Measurements from ENCODE around the gene C2CD5. TPM values are rescaled to one million over a fixed set of nuclear protein-coding genes. Genes with fewer than 3 reads are reported as not detected.
"Not testable (repeated sequence)": the region's sequence is repeated elsewhere in the genome, so short reads cannot be mapped to it uniquely, and the experiment has no call there.

The C2CD5 gene
- total RNA-seq, 4 donors from 2014 or later, result 12.2 to 28.8 (median 24.5) TPM

- no peak for DNase-seq
- H3K27ac ChIP-seq, result no peak overlapping the region
- H3K4me1 ChIP-seq, result peaks cover 0 to 7% (median 4%) of the 10 kb centered on the region in 3 donors
- no peaks in the 10 kb centered on the region for H3K9me3 ChIP-seq
- no peak for TF ChIP-seq POLR2A (IDR thresholded peaks at IDR 0.05)
- no peak for TF ChIP-seq CTCF (IDR thresholded peaks at IDR 0.05)
- intact Hi-C loops (cut with DNase I), result loop anchor here (10.0 kb wide), 2 partner anchors 112 to 362 kb away; partner anchors contain the start of gene ST8SIA1
- no peaks in the 10 kb centered on the region for H3K27me3 ChIP-seq
- no peak overlapping the region for H3K4me3 ChIP-seq
- H3K36me3 ChIP-seq, result peaks cover 0 to 17% (median 0%) of the 10 kb centered on the region in 3 donors
- WGBS, 2 donors, result 29 to 40% methylated on average over 4 of the region's 4 CpGs
These were observed 97.1 kb downstream of the C2CD5 start for GRCh38 chr12:22447223-22447622.

DNA sequence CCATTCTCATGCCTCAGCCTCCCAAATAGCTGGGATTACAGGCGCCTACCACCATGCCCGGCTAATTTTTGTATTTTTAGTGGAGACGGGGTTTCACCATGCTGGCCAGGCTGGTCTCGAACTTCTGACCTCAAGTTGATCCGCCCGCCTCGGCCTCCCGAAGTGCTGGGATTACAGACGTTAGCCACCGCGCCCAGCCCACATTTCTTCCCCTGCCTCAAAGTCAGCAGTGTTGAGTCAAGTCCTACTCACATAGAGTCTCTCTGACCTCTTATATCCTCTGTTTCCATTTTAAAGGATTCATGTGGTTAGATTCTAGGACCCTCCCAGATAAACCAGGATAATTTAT lies 100.1 kb downstream of the C2CD5 start:
- H3K27me3 ChIP-seq, H3K9me3 ChIP-seq, H3K27ac ChIP-seq, H3K36me3 ChIP-seq, H3K4me3 ChIP-seq, H3K4me1 ChIP-seq, DNase-seq: not testable (repeated sequence)
- 76 to 82% methylated on average over 11 of the region's 11 CpGs for WGBS, 2 donors
- intact Hi-C loops (cut with DNase I), result loop anchor here (10.0 kb wide), 2 partner anchors 109 to 359 kb away; partner anchors contain the start of gene ST8SIA1

- Histone ChIP-seq H3K4me1 (peaks cover 0 to 7% (median 4%) of the 10 kb centered on the region in 3 donors), H3K27ac (no peak overlapping the region), H3K27me3 (no peaks in the 10 kb centered on the region), H3K9me3 (no peaks in the 10 kb centered on the region), H3K4me3 (no peak overlapping the region), H3K36me3 (no peaks in the 10 kb centered on the region)
- intact Hi-C loops (cut with DNase I), result loop anchor here (10.0 kb wide), 2 partner anchors 109 to 359 kb away; partner anchors contain the start of gene ST8SIA1
- peak; percentile 2 for DNase-seq
- peak in 5 of 6 experiments; percentile 67 to 84 (median 74) for TF ChIP-seq CTCF (IDR thresholded peaks at IDR 0.05)
- no peak for TF ChIP-seq POLR2A (IDR thresholded peaks at IDR 0.05)
- 29 to 34% methylated on average over 16 to 17 of the region's 17 CpGs for WGBS, 2 donors
These were observed 100.7 kb downstream of the C2CD5 start for GRCh38 chr12:22443379-22444316.

DNA sequence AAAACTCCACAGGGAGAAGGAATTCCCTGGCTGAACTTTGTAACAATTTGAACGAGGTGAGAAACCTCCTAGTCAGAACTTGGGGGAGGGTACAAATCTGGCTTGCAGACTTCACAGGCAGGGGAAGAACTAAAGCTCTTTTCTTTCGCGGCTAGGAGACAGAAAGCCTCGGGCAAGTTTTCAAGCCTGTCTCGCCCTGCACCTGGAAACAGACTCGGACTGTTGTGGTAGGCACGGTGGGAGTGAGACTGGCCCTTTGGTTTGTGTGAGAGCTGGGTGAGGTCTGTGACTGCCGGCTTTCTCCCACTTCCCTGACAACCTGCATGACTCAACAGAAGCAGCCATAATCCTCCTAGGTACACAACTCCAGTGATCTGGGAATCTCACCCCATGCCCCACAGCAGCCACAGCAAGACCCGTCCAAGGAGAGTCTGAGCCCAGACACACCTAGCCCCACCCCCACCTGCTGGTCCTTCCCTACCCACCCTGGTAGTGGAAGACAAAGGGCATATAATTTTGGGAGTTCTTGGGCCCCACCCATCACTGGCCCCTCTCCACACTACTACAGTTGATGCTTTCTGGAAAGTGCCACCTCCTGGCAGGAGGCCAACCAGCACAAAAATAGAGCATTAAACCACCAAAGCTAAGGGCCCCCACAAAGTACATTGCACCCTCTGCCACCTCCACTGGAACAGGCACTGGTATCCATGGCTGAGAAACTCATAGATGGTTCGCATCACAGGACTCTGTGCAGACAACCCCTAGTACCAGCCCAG lies 107.1 kb downstream of the C2CD5 start:
- intact Hi-C loops (cut with DNase I), result no loop called here
- DNase-seq, result no peak
- WGBS, 2 donors, result 51 to 74% methylated on average over 5 to 8 of the region's 10 CpGs
- Histone ChIP-seq H3K27ac (peak overlapping the region; percentile 50 to 59 (median 58)), H3K4me3 (peak overlapping the region in 2 of 4 donors; percentile 13 to 36), H3K9me3 (no peaks in the 10 kb centered on the region), H3K4me1 (peaks cover 0 to 14% (median 6%) of the 10 kb centered on the region in 3 donors), H3K36me3 (no peaks in the 10 kb centered on the region), H3K27me3 (no peaks in the 10 kb centered on the region)
- TF ChIP-seq POLR2A (IDR thresholded peaks at IDR 0.05), result no peak
- TF ChIP-seq CTCF (IDR thresholded peaks at IDR 0.05), result no peak

DNA sequence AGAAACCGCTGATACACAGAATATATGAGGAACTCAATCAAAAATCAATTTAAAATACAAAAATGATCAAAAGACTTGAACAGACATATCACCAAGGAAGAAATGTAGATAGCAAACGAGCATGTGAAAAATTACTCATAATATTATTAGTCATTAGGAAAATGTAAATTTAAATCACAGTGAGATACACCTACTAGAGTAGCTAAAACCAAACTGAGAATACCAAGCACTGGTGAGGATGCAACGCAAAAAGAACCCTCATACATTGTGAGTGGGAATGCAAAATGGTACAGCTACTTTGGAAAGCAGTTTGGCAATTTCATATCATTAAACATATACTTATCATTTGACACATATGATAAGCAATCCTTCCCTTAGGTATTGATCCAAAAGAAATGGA lies 108.8 kb downstream of the C2CD5 start:
- Histone ChIP-seq H3K4me1 (peaks cover 0 to 14% (median 6%) of the 10 kb centered on the region in 3 donors), H3K27ac (no peak overlapping the region), H3K4me3 (no peak overlapping the region), H3K27me3 (no peaks in the 10 kb centered on the region), H3K36me3 (no peaks in the 10 kb centered on the region), H3K9me3 (no peaks in the 10 kb centered on the region)
- intact Hi-C loops (cut with DNase I), result no loop called here
- TF ChIP-seq CTCF (IDR thresholded peaks at IDR 0.05), result no peak
- no peak for TF ChIP-seq POLR2A (IDR thresholded peaks at IDR 0.05)
- no peak for DNase-seq
- WGBS, 2 donors, result 67 to 73% methylated on average over 3 of the region's 3 CpGs

All from esophagus squamous epithelium (tissue), 5 donors.